Common myeloid progenitor, CD34-positive (primary cell): ENCODE results near the gene PTP4A1.

Experiments
- CTCF ChIA-PET: fragments of 350-600 bp; sonication (Branson Sonifier 250); formaldehyde crosslinking; loops from one replicate; lab custom pipeline; 2021; ENCODE audit warnings: antibody characterized with exemption; lab: Charles Lee
- POLR2A ChIA-PET: fragments of 350-600 bp; sonication (Branson Sonifier 250); formaldehyde crosslinking; loops from one replicate; lab custom pipeline; 2021; ENCODE audit warnings: antibody characterized with exemption; lab: Charles Lee
- DNase-seq, 3 donors: peaks; one replicate each; pipeline versions ENCODE4 v3.0.0 to v3.0.0-alpha.2; 2013
- H3K27ac ChIP-seq, 2 experiments: 1 replicate in 1 of 2; 2 replicates in 1 of 2; pipeline ENCODE4 v1.7.0; 2013; ENCODE audit warnings: inconsistent platforms in 2 of 2, low read length in 2 of 2, mild to moderate bottlenecking in 2 of 2, low read depth in 1 of 2, moderate library complexity in 1 of 2; ENCODE audit not compliant: severe bottlenecking in 2 of 2, insufficient read depth in 1 of 2, poor library complexity in 1 of 2
- H3K27me3 ChIP-seq, 5 experiments: replicated peaks in 2 of 5; 1 replicate in 3 of 5; 2 replicates in 2 of 5; pipeline versions ENCODE4 v1.6.1 to v1.7.0; 2013; ENCODE audit warnings: low read length in 4 of 5, mild to moderate bottlenecking in 2 of 5, moderate library complexity in 2 of 5, inconsistent platforms in 1 of 5; ENCODE audit not compliant: insufficient read depth in 5 of 5, control insufficient read depth in 4 of 5
- H3K36me3 ChIP-seq, 4 experiments: 1 replicate in 2 of 4; 2 replicates in 2 of 4; pipeline versions ENCODE4 v1.6.1 to v1.7.0; 2013; ENCODE audit warnings: low read length in 3 of 4, control low read depth in 1 of 4, mild to moderate bottlenecking in 1 of 4; ENCODE audit not compliant: control insufficient read depth in 4 of 4, insufficient read depth in 4 of 4
- H3K4me1 ChIP-seq, 4 experiments: 1 replicate in 3 of 4; 2 replicates in 1 of 4; pipeline versions ENCODE4 v1.6.1 to v1.7.1; 2013; ENCODE audit warnings: low read length in 3 of 4, mild to moderate bottlenecking in 3 of 4, control low read depth in 1 of 4, inconsistent platforms in 1 of 4, moderate library complexity in 1 of 4; ENCODE audit not compliant: control insufficient read depth in 4 of 4, insufficient read depth in 4 of 4; ENCODE audit errors: control extremely low read depth in 1 of 4
- H3K4me3 ChIP-seq, 7 experiments: 1 replicate in 4 of 7; 2 replicates in 3 of 7; pipeline versions ENCODE4 v1.5.1 to v1.7.0; 2013; ENCODE audit warnings: mild to moderate bottlenecking in 7 of 7, low read length in 6 of 7, moderate library complexity in 6 of 7, inconsistent platforms in 2 of 7, low read depth in 2 of 7, control low read depth in 1 of 7; ENCODE audit not compliant: insufficient read depth in 4 of 7, control insufficient read depth in 1 of 7; ENCODE audit errors: extremely low read depth in 1 of 7
- H3K9me3 ChIP-seq, 5 experiments: 1 replicate in 4 of 5; 2 replicates in 1 of 5; pipeline versions ENCODE4 v1.6.1 to v1.7.1; 2013; ENCODE audit warnings: low read length in 4 of 5, mild to moderate bottlenecking in 2 of 5, inconsistent platforms in 1 of 5, low read depth in 1 of 5, moderate library complexity in 1 of 5; ENCODE audit not compliant: control insufficient read depth in 4 of 5, insufficient read depth in 2 of 5; ENCODE audit errors: control extremely low read depth in 1 of 5
- WGBS: methylation state at CpG from one replicate; pipeline ENCODE4 v1.1.5; 2013; ENCODE audit not compliant: insufficient coverage; 5-methylcytosine and 5-hydroxymethylcytosine counted together

The PTP4A1 gene

DNA sequence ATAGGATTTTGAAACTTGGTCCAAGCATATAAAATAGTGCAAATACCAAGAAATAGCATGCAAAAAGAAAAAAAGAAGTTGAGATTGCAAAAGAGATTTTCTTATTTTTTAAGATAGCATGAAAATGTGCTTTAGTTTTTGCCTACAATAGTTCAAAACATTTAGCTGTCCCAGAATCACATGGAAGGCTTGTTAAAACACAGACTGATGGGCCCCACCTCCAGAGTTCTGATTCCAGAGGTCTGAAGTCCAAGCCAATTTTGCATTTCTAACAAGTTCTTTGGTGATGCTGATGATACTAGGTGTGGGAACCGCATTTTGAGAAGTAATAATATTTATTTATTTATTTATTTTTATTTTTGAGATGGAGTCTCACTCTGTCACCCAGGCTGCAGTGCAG lies 33.7 kb upstream of the PTP4A1 start:
- ChIA-PET CTCF (no interaction called here), POLR2A (no interaction called here)
- H3K27me3 ChIP-seq, result peaks cover 0 to 2% (median 0%) of the 10 kb centered on the region in 5 experiments
- H3K27ac ChIP-seq, result no peak overlapping the region
- no peaks in the 10 kb centered on the region for H3K36me3 ChIP-seq
- H3K4me1 ChIP-seq, result no peaks in the 10 kb centered on the region
- no CpG with 5 or more reads among the region's 1 CpG for WGBS
- no peak for DNase-seq
- H3K4me3 ChIP-seq, result no peak overlapping the region
- H3K9me3 ChIP-seq, result no peaks in the 10 kb centered on the region

DNA sequence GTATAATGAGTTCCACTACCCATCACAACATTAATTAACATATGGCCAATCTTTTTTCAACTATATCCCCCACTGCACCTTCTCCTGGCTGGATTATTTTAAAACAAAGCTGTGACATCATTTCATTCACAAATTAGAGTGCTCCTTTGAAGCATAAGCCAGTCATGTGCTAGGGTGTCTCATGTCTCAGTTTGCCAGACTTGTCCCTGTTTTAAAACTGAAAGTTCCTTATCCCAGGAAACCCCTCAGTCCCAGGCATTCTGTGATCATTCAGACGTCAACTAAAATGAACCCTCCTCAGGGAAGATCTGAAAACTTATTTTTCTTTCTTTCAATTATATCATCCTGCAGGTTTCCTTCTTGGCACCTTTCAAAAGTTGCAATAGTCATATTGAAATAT lies 29.3 kb upstream of the PTP4A1 start:
- CTCF ChIA-PET, result no interaction called here
- WGBS, result no CpG with 5 or more reads among the region's 1 CpG
- DNase-seq, result no peak
- Histone ChIP-seq H3K27me3 (peaks cover 0 to 2% (median 0%) of the 10 kb centered on the region in 5 experiments), H3K9me3 (no peaks in the 10 kb centered on the region), H3K4me1 (no peaks in the 10 kb centered on the region), H3K27ac (no peak overlapping the region), H3K36me3 (no peaks in the 10 kb centered on the region), H3K4me3 (no peak overlapping the region)
- POLR2A ChIA-PET, result no interaction called here

DNA sequence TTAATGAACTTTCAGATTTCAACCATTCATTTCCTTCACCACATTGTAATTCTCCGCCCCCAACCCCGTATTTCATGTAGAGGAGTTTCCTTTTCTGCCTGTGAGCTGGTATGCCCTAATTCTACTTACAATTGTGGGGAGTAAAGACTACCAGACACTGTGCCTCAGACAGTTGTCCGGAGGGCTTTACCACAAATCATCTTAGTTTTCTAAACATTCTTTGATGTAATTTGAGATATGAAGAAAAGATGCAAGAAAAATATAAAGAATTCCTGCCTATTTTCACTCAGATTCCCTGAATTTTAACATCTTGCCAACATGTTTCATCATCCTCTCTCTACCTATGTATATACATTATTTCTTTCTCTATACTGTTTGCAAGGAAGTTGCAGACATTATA lies 28.3 kb upstream of the PTP4A1 start:
- WGBS, result no CpG with 5 or more reads among the region's 3 CpGs
- no peaks in the 10 kb centered on the region for H3K4me1 ChIP-seq
- no peaks in the 10 kb centered on the region for H3K9me3 ChIP-seq
- H3K27me3 ChIP-seq, result peaks cover 0 to 2% (median 0%) of the 10 kb centered on the region in 5 experiments
- H3K27ac ChIP-seq, result no peak overlapping the region
- ChIA-PET POLR2A (no interaction called here), CTCF (no interaction called here)
- H3K4me3 ChIP-seq, result no peak overlapping the region
- no peaks in the 10 kb centered on the region for H3K36me3 ChIP-seq
- no peak for DNase-seq

- POLR2A ChIA-PET, result no interaction called here
- H3K27ac ChIP-seq, result no peak overlapping the region
- H3K9me3 ChIP-seq, result no peaks in the 10 kb centered on the region
- DNase-seq, result no peak
- 100% methylated on average over 4 of the region's 6 CpGs for WGBS
- H3K4me1 ChIP-seq, result no peaks in the 10 kb centered on the region
- CTCF ChIA-PET, result no interaction called here
- H3K4me3 ChIP-seq, result no peak overlapping the region
- no peaks in the 10 kb centered on the region for H3K36me3 ChIP-seq
- no peaks in the 10 kb centered on the region for H3K27me3 ChIP-seq
Observed at GRCh38 chr6:63546236-63546635, 26.0 kb upstream of the PTP4A1 start.

DNA sequence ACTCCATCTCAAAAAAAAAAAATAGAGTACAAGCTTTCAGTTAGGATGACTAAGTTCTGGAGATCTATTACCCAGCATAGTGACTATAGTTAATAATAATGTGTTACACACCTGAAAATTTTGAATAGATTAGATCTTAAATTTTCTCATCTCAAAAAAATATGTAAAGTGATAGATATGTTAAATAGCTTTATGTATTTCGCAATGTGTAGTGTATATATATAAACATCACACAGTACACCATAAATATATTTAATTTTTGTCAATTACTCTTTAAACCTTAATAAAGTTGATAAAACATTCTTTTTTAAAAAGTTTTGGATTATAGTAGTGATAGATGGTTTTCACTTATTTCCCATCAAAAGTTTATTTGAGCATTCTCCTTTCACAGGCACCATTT lies 25.6 kb upstream of the PTP4A1 start:
- no peaks in the 10 kb centered on the region for H3K9me3 ChIP-seq
- CTCF ChIA-PET, result interaction anchor here (0.7 kb wide), 1 partner anchor 893 kb away, joined by 3 read pairs; no protein-coding TSS in a partner anchor
- no peak overlapping the region for H3K27ac ChIP-seq
- H3K4me1 ChIP-seq, result no peaks in the 10 kb centered on the region
- no peak overlapping the region for H3K4me3 ChIP-seq
- H3K27me3 ChIP-seq, result no peaks in the 10 kb centered on the region
- WGBS, result no CpG with 5 or more reads among the region's 1 CpG
- no peak for DNase-seq
- no peaks in the 10 kb centered on the region for H3K36me3 ChIP-seq
- POLR2A ChIA-PET, result no interaction called here

DNA sequence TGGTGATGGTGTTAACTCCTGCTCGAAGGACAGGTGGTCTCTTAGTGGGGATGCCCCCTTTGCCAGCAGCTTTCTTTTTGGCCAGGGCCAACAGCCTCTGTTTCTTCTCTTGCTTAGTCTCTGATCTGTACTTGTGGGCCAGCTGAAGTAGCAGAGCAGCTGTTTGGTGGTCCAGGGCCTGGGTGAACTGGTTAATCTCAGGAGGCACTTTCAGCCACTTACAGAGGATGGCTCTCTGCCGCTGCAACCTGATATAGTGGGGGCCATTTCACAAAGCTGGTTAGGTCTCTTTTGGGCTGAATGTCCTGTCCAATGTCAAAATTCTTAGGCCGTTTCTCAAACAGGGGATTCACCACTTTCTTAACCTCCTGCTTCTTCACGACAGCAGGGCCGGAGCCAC lies 23.2 kb upstream of the PTP4A1 start:
- CTCF ChIA-PET, result no interaction called here
- Histone ChIP-seq H3K4me1 (no peaks in the 10 kb centered on the region), H3K4me3 (no peak overlapping the region), H3K27ac (no peak overlapping the region), H3K9me3 (no peaks in the 10 kb centered on the region), H3K36me3 (no peaks in the 10 kb centered on the region), H3K27me3 (no peaks in the 10 kb centered on the region)
- DNase-seq, result no peak
- 100% methylated on average over 3 of the region's 5 CpGs for WGBS
- POLR2A ChIA-PET, result no interaction called here

DNA sequence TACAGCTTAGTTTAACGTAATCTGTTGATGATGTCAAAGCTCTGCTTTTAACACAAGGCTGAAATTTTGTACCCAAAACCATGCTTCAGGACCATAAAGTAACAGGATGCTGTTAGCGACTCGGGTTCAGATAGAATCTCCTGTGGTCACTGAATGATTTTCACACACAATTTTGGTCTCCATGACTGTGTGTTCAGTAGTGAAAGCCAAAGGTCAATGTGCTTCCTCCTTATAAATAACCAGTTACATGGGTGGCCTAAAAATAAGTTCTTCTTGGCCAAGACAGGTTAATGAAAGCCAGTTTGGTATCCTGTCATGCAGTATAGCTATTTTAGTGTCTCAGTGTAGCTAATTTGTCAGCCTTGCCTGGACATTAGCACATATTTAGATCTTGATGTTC lies 19.1 kb upstream of the PTP4A1 start:
- ChIA-PET CTCF (no interaction called here), POLR2A (no interaction called here)
- no peak overlapping the region for H3K4me3 ChIP-seq
- no peaks in the 10 kb centered on the region for H3K36me3 ChIP-seq
- 74% methylated on average over 3 of the region's 3 CpGs for WGBS
- DNase-seq, result no peak
- no peaks in the 10 kb centered on the region for H3K27me3 ChIP-seq
- H3K27ac ChIP-seq, result no peak overlapping the region
- no peaks in the 10 kb centered on the region for H3K9me3 ChIP-seq
- no peaks in the 10 kb centered on the region for H3K4me1 ChIP-seq
